ENCODE results near the gene SUMO3.

SUMO3 gene

GRCh38 chr21:44758781-44759627, 58.9 kb downstream of the SUMO3 start:
- no peak for FAIRE-seq

- FAIRE-seq: no peak
These were observed 59.7 kb downstream of the SUMO3 start for GRCh38 chr21:44758141-44758561.

GRCh38 chr21:44757731-44758130, 60.1 kb downstream of the SUMO3 start:
- no peak for FAIRE-seq

GRCh38 chr21:44756423-44757185, 61.3 kb downstream of the SUMO3 start:
- FAIRE-seq: no peak

Data from G401.6 (cell line).